NCI-H774 (cell line): ENCODE data around the gene FERMT1.
A peak's percentile ranks its signal among the peaks of the same experiment; 100 is the strongest.
"Not testable (repeated sequence)": the region's sequence is repeated elsewhere in the genome, so short reads cannot be mapped to it uniquely, and the experiment has no call there.

Experiments
- DNase-seq: peaks from one replicate; lab custom pipeline; 2025; lab: John Stamatoyannopoulos, UW

FERMT1 gene

GRCh38 chr20:6070829-6071695 is 51.8 kb downstream of the FERMT1 start:
- DNase-seq = no peak

- DNase-seq = no peak
These were observed 53.2 kb downstream of the FERMT1 start for GRCh38 chr20:6069669-6070068.

GRCh38 chr20:6067763-6068318 is 55.0 kb downstream of the FERMT1 start:
- DNase-seq = no peak

- no peak for DNase-seq
These were observed 56.2 kb downstream of the FERMT1 start for GRCh38 chr20:6066582-6066981.

GRCh38 chr20:6061544-6061943 is 61.3 kb downstream of the FERMT1 start:
- DNase-seq = no peak

- DNase-seq = no peak
These were observed 62.6 kb downstream of the FERMT1 start for GRCh38 chr20:6060213-6060612.

- peak; percentile 80 for DNase-seq
These were observed 64.0 kb downstream of the FERMT1 start for GRCh38 chr20:6058684-6059295.

GRCh38 chr20:6057691-6058090 is 65.1 kb downstream of the FERMT1 start:
- DNase-seq = no peak

- DNase-seq = no peak
These were observed 65.7 kb downstream of the FERMT1 start for GRCh38 chr20:6057139-6057538.

- no peak for DNase-seq
These were observed 66.8 kb downstream of the FERMT1 start for GRCh38 chr20:6055981-6056569.

- no peak for DNase-seq
These were observed 67.6 kb downstream of the FERMT1 start for GRCh38 chr20:6055161-6055783.

- DNase-seq = not testable (repeated sequence)
These were observed 68.2 kb downstream of the FERMT1 start for GRCh38 chr20:6054689-6055051.

GRCh38 chr20:6053776-6054688 is 68.8 kb downstream of the FERMT1 start, which contains the start of gene LRRN4:
Gene LRRN4, minus strand, starts transcription at chr20:6054060. Its CDS starts 1,261 bp downstream, at chr20:6052799.
- DNase-seq = no peak

- no peak for DNase-seq
These were observed 69.6 kb downstream of the FERMT1 start for GRCh38 chr20:6053064-6053775.

- no peak for DNase-seq
These were observed 71.3 kb downstream of the FERMT1 start for GRCh38 chr20:6051505-6051904.

GRCh38 chr20:6048391-6048790 is 74.4 kb downstream of the FERMT1 start:
- no peak for DNase-seq

GRCh38 chr20:6046432-6046831 is 76.4 kb downstream of the FERMT1 start:
- no peak for DNase-seq

GRCh38 chr20:6045566-6045965 is 77.3 kb downstream of the FERMT1 start:
- no peak for DNase-seq

- no peak for DNase-seq
These were observed 78.7 kb downstream of the FERMT1 start for GRCh38 chr20:6044115-6044514.

- no peak for DNase-seq
These were observed 81.0 kb downstream of the FERMT1 start for GRCh38 chr20:6041808-6042265.
